ENCODE results near the gene PDLIM5.

The PDLIM5 gene

GRCh38 chr4:94490437-94490836 is 38.7 kb downstream of the PDLIM5 start:
- H3K36me3 Mint-ChIP-seq (ENCODE audit: low read depth), result peaks cover 29% of the 10 kb centered on the region
- no peaks in the 10 kb centered on the region for H3K9me3 Mint-ChIP-seq
- no peak for DNase-seq
- peaks cover 2% of the 10 kb centered on the region for H3K27me3 Mint-ChIP-seq (ENCODE audit: low read depth, poor library complexity)
- no peak overlapping the region for H3K4me3 Mint-ChIP-seq
- no peak overlapping the region for H3K27ac Mint-ChIP-seq
- peaks cover 1% of the 10 kb centered on the region for H3K4me1 Mint-ChIP-seq
- TF ChIP-seq, protein P1, sequence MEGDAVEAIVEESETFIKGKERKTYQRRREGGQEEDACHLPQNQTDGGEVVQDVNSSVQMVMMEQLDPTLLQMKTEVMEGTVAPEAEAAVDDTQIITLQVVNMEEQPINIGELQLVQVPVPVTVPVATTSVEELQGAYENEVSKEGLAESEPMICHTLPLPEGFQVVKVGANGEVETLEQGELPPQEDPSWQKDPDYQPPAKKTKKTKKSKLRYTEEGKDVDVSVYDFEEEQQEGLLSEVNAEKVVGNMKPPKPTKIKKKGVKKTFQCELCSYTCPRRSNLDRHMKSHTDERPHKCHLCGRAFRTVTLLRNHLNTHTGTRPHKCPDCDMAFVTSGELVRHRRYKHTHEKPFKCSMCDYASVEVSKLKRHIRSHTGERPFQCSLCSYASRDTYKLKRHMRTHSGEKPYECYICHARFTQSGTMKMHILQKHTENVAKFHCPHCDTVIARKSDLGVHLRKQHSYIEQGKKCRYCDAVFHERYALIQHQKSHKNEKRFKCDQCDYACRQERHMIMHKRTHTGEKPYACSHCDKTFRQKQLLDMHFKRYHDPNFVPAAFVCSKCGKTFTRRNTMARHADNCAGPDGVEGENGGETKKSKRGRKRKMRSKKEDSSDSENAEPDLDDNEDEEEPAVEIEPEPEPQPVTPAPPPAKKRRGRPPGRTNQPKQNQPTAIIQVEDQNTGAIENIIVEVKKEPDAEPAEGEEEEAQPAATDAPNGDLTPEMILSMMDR (IDR thresholded peaks at IDR 0.05), result no peak

DNA sequence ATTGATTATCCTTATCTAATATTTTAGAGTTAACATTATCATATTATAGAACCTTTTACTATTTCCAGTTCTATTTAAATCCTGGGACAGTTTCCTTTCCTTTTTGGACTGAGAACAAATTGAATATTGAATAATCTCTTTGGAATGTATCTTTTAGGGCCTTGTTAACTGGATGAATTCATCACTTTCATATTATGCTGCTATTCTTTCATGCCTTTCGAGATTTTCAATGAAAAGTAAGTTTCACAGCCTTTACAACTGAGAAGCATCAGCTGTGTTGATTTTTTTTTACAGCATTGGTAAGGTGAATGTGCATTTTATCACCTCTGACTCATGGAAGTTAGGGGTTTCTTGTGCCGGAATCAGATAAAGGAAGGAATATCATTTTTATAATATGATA is 39.6 kb downstream of the PDLIM5 start:
- no peak overlapping the region for H3K4me3 Mint-ChIP-seq
- no peak overlapping the region for H3K27ac Mint-ChIP-seq
- peaks cover 5% of the 10 kb centered on the region for H3K27me3 Mint-ChIP-seq (ENCODE audit: low read depth, poor library complexity)

GRCh38 chr4:94495408-94495807 is 43.7 kb downstream of the PDLIM5 start:
- H3K4me1 Mint-ChIP-seq, result peaks cover 5% of the 10 kb centered on the region
- peak overlapping the region; percentile 77 for H3K27ac Mint-ChIP-seq
- H3K9me3 Mint-ChIP-seq, result peaks cover 11% of the 10 kb centered on the region
- no peak for DNase-seq
- H3K4me3 Mint-ChIP-seq, result no peak overlapping the region
- H3K27me3 Mint-ChIP-seq (ENCODE audit: low read depth, poor library complexity), result peaks cover 5% of the 10 kb centered on the region
- peaks cover 59% of the 10 kb centered on the region for H3K36me3 Mint-ChIP-seq (ENCODE audit: low read depth)
- TF ChIP-seq, protein P1 (IDR thresholded peaks at IDR 0.05), result no peak

More for the DNA sequence above, 39.6 kb downstream of the PDLIM5 start:
- Mint-ChIP-seq H3K4me1 (peaks cover 5% of the 10 kb centered on the region), H3K36me3 (ENCODE audit: low read depth) (peaks cover 31% of the 10 kb centered on the region), H3K9me3 (no peaks in the 10 kb centered on the region)
- TF ChIP-seq, protein P1 (IDR thresholded peaks at IDR 0.05), result no peak
- no peak for DNase-seq

DNA sequence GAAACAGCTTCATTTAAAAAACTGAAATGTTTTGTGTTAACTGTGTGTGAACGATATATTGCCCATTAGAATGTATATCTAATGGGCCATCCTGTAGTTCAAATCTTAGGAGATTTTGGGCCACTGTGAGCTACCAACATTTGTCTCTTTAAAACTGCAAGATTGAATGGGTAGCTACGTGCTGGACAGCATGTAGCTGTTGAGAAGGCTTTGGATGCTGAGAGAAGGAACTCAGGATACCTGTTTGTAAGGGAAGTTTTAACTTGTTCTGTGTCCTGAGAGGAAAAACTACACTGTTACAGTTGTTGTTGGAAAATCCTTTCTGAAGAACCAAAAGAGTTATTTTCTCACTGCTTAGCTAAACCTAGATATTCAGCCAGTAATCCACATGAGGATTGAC is 45.9 kb downstream of the PDLIM5 start:
- H3K27me3 Mint-ChIP-seq (ENCODE audit: low read depth, poor library complexity), result peaks cover 5% of the 10 kb centered on the region
- H3K36me3 Mint-ChIP-seq (ENCODE audit: low read depth), result peaks cover 58% of the 10 kb centered on the region
- peaks cover 5% of the 10 kb centered on the region for H3K4me1 Mint-ChIP-seq
- H3K9me3 Mint-ChIP-seq, result peaks cover 11% of the 10 kb centered on the region
- peak overlapping the region; percentile 36 for H3K27ac Mint-ChIP-seq
- no peak for DNase-seq
- H3K4me3 Mint-ChIP-seq, result no peak overlapping the region
- TF ChIP-seq, protein P1 (IDR thresholded peaks at IDR 0.05), result no peak

GRCh38 chr4:94498502-94498901 is 46.8 kb downstream of the PDLIM5 start:
- no peak overlapping the region for H3K4me3 Mint-ChIP-seq
- TF ChIP-seq, protein P1 (IDR thresholded peaks at IDR 0.05), result no peak
- no peak for DNase-seq

GRCh38 chr4:94500685-94501084 is 48.9 kb downstream of the PDLIM5 start:
- no peak overlapping the region for H3K4me3 Mint-ChIP-seq
- TF ChIP-seq, protein P1 (IDR thresholded peaks at IDR 0.05), result no peak
- peaks cover 11% of the 10 kb centered on the region for H3K9me3 Mint-ChIP-seq
- no peak overlapping the region for H3K27ac Mint-ChIP-seq
- peaks cover 57% of the 10 kb centered on the region for H3K36me3 Mint-ChIP-seq (ENCODE audit: low read depth)
- H3K4me1 Mint-ChIP-seq, result peaks cover 4% of the 10 kb centered on the region
- no peak for DNase-seq
- H3K27me3 Mint-ChIP-seq (ENCODE audit: low read depth, poor library complexity), result peaks cover 1% of the 10 kb centered on the region

More at GRCh38 chr4:94498502-94498901, 46.8 kb downstream of the PDLIM5 start:
- peaks cover 11% of the 10 kb centered on the region for H3K9me3 Mint-ChIP-seq
- peaks cover 5% of the 10 kb centered on the region for H3K4me1 Mint-ChIP-seq
- peaks cover 5% of the 10 kb centered on the region for H3K27me3 Mint-ChIP-seq (ENCODE audit: low read depth, poor library complexity)
- H3K27ac Mint-ChIP-seq, result no peak overlapping the region
- H3K36me3 Mint-ChIP-seq (ENCODE audit: low read depth), result peaks cover 60% of the 10 kb centered on the region

Data from nephron progenitor cell (in vitro differentiated cells).